ENCODE measurements around the gene C2orf49.

The C2orf49 gene

DNA sequence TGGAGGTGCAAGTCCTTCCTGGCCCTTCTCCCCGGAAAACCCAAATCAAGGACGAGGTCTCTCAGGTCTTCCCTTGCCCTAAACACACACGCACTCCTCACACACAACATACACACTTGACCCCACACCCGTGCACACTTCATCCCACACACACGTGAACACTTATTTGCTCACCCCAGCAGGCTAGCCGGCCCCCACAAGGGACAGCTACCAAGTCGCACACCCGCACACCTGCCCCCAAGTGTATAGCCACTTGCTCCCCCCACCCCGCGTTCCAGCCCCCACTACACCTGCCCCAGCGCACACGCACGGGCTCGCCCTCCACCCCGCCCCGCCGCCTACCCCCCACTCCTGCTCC, 8.2 kb upstream of the C2orf49 start:
- peak overlapping the region; percentile 63 for H3K4me3 ChIP-seq (ENCODE audit: low read depth, low read length)
- H3K27me3 ChIP-seq (ENCODE audit: control insufficient read depth, insufficient read depth, low read length), result no peaks in the 10 kb centered on the region
- TF ChIP-seq, protein P1, sequence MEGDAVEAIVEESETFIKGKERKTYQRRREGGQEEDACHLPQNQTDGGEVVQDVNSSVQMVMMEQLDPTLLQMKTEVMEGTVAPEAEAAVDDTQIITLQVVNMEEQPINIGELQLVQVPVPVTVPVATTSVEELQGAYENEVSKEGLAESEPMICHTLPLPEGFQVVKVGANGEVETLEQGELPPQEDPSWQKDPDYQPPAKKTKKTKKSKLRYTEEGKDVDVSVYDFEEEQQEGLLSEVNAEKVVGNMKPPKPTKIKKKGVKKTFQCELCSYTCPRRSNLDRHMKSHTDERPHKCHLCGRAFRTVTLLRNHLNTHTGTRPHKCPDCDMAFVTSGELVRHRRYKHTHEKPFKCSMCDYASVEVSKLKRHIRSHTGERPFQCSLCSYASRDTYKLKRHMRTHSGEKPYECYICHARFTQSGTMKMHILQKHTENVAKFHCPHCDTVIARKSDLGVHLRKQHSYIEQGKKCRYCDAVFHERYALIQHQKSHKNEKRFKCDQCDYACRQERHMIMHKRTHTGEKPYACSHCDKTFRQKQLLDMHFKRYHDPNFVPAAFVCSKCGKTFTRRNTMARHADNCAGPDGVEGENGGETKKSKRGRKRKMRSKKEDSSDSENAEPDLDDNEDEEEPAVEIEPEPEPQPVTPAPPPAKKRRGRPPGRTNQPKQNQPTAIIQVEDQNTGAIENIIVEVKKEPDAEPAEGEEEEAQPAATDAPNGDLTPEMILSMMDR (IDR thresholded peaks at IDR 0.05), result no peak
- H3K9me3 ChIP-seq (ENCODE audit: control insufficient read depth, low read length), result no peaks in the 10 kb centered on the region
- no peak overlapping the region for H3K9ac ChIP-seq
- H3K36me3 ChIP-seq (ENCODE audit: control insufficient read depth, insufficient read depth, low read length), result no peaks in the 10 kb centered on the region
- peaks cover 14% of the 10 kb centered on the region for H3K79me2 ChIP-seq
- peak overlapping the region; percentile 50 for H3K27ac ChIP-seq
- peak overlapping the region; percentile 90 for H3K4me2 ChIP-seq (ENCODE audit: low read length)
- peak overlapping the region; percentile 52 for H2AFZ ChIP-seq
- peaks cover 15% of the 10 kb centered on the region for H3K4me1 ChIP-seq

DNA sequence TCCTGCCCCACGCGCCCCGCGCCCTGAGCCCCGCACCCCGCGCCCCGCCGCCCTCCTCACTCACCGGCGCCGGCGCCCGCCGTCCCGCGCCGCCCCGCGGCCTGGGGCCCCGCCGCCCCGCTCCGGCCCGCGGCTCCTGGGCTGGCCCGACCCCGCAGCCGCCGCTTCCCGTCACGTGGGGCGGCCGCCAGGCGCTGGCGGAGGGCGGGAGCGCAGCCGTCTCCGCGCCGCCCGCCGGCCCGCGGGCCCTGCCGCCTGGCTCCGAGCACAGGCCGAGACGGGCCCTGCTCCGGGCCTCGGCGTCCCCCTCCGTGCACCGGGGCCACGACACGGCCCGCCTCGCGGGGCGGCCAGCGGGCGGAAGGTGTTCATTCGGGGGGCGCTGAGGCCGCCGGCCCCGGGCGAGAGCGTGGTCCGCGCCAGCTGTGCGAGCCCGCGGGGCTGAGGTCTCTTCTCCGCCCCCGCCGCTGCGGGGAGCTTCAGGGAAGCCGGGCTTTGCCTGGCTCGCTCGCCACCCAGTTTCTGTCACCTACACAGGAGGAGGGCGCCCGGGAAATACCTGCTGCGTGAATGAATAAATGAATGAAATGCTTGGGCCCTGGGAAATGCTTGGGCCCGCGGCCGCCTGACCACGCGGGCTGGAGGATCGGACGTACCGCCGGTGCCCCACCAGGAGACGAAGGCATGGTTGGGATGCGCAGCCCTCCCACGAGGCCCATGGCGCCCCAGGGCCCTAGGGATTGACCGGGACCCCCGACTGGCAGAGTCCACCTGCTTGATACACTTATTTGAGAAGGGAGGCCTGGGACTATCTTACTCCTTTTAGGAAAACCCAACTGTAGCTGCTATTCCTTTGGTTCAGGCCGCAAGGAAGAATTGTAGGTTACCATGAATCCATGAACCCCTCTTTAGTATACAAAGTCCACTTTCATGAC, 7.5 kb upstream of the C2orf49 start, which contains the start of gene TGFBRAP1:
TSS of gene TGFBRAP1 (minus strand) at position 175 of the 935 bp plus-strand sequence. CDS start 21,434 bp downstream, outside the sequence.
- H3K36me3 ChIP-seq (ENCODE audit: control insufficient read depth, insufficient read depth, low read length), result no peaks in the 10 kb centered on the region
- peaks cover 15% of the 10 kb centered on the region for H3K4me1 ChIP-seq
- TF ChIP-seq, protein P1 (IDR thresholded peaks at IDR 0.05), result no peak
- peak within 1 kb of the TSS; percentile 71 for H3K27ac ChIP-seq
- H2AFZ ChIP-seq, result peak within 1 kb of the TSS; percentile 100
- H3K4me3 ChIP-seq (ENCODE audit: low read depth, low read length), result peak within 1 kb of the TSS; percentile 63
- peak within 1 kb of the TSS; percentile 49 for H3K9ac ChIP-seq
- peaks cover 14% of the 10 kb centered on the region for H3K79me2 ChIP-seq
- H3K27me3 ChIP-seq (ENCODE audit: control insufficient read depth, insufficient read depth, low read length), result no peaks in the 10 kb centered on the region
- peak within 1 kb of the TSS; percentile 90 for H3K4me2 ChIP-seq (ENCODE audit: low read length)
- H3K9me3 ChIP-seq (ENCODE audit: control insufficient read depth, low read length), result no peaks in the 10 kb centered on the region

DNA sequence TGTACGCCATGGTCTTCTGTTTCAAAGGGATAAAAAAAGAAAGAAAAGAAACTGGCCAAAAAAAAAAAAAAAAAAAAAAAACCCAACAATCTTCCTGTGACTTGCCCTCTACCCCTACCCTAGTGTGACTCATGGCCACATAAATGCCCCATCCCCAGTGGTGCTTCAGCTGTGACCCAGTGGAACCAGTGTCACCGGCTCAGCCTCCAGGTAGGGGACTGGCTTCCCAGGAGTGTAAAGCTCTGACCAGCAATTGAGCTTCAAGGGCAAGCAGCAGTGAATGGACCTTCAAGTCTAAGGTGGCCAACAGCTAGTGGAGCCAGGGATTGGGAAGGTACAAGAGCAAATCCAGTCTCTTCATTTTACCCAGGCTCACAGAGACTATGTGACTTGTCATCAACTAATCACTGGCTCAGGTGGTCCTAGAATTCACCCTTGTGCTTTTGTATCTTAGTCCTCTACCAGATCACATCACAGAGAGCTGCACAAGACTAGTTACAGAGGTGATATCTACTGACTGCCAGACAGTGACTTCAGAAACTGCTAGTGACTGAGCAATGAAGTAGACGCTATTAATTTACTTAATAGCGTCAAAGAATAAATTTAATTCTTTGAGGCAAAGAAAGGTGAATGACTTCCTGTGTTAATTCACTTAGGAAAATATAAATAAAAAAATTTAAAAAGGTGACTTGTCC, 6.5 kb upstream of the C2orf49 start:
- TF ChIP-seq, protein P1 (IDR thresholded peaks at IDR 0.05), result no peak
- Histone ChIP-seq H3K4me1 (peaks cover 15% of the 10 kb centered on the region), H3K79me2 (peaks cover 14% of the 10 kb centered on the region), H3K4me3 (ENCODE audit: low read depth, low read length) (no peak overlapping the region), H3K9ac (no peak overlapping the region), H3K27me3 (ENCODE audit: control insufficient read depth, insufficient read depth, low read length) (no peaks in the 10 kb centered on the region), H3K36me3 (ENCODE audit: control insufficient read depth, insufficient read depth, low read length) (no peaks in the 10 kb centered on the region), H3K27ac (no peak overlapping the region), H2AFZ (peak overlapping the region; percentile 100), H3K4me2 (ENCODE audit: low read length) (no peak overlapping the region), H3K9me3 (ENCODE audit: control insufficient read depth, low read length) (no peaks in the 10 kb centered on the region)

DNA sequence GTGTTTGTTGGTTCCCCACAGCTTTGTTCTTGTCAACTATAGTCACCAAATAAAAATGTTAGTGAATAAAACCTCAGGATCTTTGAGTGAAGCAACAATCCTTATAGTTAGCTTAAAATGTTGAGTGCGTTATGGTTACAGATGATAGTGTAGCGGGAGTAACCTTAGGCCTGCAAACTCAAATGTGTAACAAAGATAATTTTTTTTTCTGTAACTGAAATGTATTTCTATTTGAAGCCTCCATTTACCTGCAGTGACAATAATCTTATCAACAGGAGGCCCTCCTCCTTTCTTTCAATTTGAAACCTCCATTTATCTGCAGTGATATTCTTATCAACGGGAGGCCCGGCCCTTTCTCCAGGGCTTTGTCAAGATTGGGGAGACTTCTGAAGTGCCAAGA, 3.1 kb upstream of the C2orf49 start:
- H3K4me1 ChIP-seq, result peaks cover 15% of the 10 kb centered on the region
- peaks cover 14% of the 10 kb centered on the region for H3K79me2 ChIP-seq
- no peak overlapping the region for H3K4me2 ChIP-seq (ENCODE audit: low read length)
- no peak overlapping the region for H3K4me3 ChIP-seq (ENCODE audit: low read depth, low read length)
- H3K9ac ChIP-seq, result no peak overlapping the region
- H3K36me3 ChIP-seq (ENCODE audit: control insufficient read depth, insufficient read depth, low read length), result no peaks in the 10 kb centered on the region
- H3K27ac ChIP-seq, result no peak overlapping the region
- TF ChIP-seq, protein P1 (IDR thresholded peaks at IDR 0.05), result no peak
- no peaks in the 10 kb centered on the region for H3K9me3 ChIP-seq (ENCODE audit: control insufficient read depth, low read length)
- H2AFZ ChIP-seq, result no peak overlapping the region
- no peaks in the 10 kb centered on the region for H3K27me3 ChIP-seq (ENCODE audit: control insufficient read depth, insufficient read depth, low read length)

Measured in parathyroid adenoma (tissue), 2 donors.